Breast epithelium (tissue), 4 donors: ENCODE measurements around the gene CHCHD5. TPM values are rescaled to one million over a fixed set of nuclear protein-coding genes. Genes with fewer than 3 reads are reported as not detected.

Source experiments
- DNase-seq, 2 donors: peaks; one replicate each; pipeline ENCODE4 v3.0.0-alpha.2; 2019; ENCODE audit warnings: low spot score in 2 of 2
- H3K27ac ChIP-seq, 2 donors: fragments of 200-600 bp; sonication (generic) in 1 of 2; one replicate each; pipeline ENCODE4 v1.5.1; 2016 to 2019; ENCODE audit warnings: mild to moderate bottlenecking in 1 of 2
- H3K27me3 ChIP-seq, 2 donors: fragments of 200-600 bp; sonication (generic) in 1 of 2; one replicate each; pipeline versions ENCODE4 v1.5.1 to v1.6.0; 2017 to 2019; ENCODE audit warnings: control low read depth in 1 of 2, mild to moderate bottlenecking in 1 of 2
- H3K36me3 ChIP-seq: fragments of 200-600 bp; one replicate; pipeline ENCODE4 v1.5.1; 2019
- H3K4me1 ChIP-seq, 2 donors: fragments of 200-600 bp; sonication (generic); one replicate each; pipeline ENCODE4 v1.5.1; 2016 to 2019; ENCODE audit warnings: control low read depth in 1 of 2
- H3K4me3 ChIP-seq, 3 donors: fragments of 200-600 bp; sonication (generic); 1 replicate in 2 of 3; 2 replicates in 1 of 3; pipeline ENCODE4 v1.5.1; 2016 to 2019; ENCODE audit warnings: mild to moderate bottlenecking in 3 of 3, moderate library complexity in 2 of 3
- H3K9me3 ChIP-seq, 2 donors: fragments of 200-600 bp; sonication (generic) in 1 of 2; one replicate each; pipeline ENCODE4 v1.5.1; 2016 to 2019; ENCODE audit warnings: control low read depth in 1 of 2
- POLR2A ChIP-seq: fragments of 450-650 bp; IDR thresholded peaks from one replicate; pipeline ENCODE4 v1.6.1; 2016; ENCODE audit warnings: antibody characterized with exemption, mild to moderate bottlenecking, moderate library complexity
- POLR2AphosphoS5 ChIP-seq, 3 donors: sonication (generic); formaldehyde crosslinking; IDR thresholded peaks; one replicate each; pipeline ENCODE4 v1.6.1; 2017; ENCODE audit warnings: antibody characterized with exemption in 3 of 3
- intact Hi-C: fragments of 100-400 bp; cut with DNase I; formaldehyde crosslinking; loops from one replicate; pipeline ENCODE4 v1.15.1; 2023; ENCODE audit warnings: low total_unique reads
- total RNA-seq, 3 donors: library from RNA; depleted of rRNA; stranded (reverse); fragments of >200 nt; gene quantifications; one replicate each; pipeline ENCODE4 v1.1.0, GENCODE V29; 2016
- TF ChIP-seq, protein P1 (sequence below), 3 donors: fragments of 450-650 bp; IDR thresholded peaks; one replicate each; pipeline ENCODE4 v1.5.1; 2016 to 2017; ENCODE audit warnings: antibody characterized with exemption in 3 of 3, mild to moderate bottlenecking in 3 of 3, moderate library complexity in 3 of 3

The CHCHD5 gene
- total RNA-seq, 3 donors from 2014 or later: 19.0 to 20.2 (median 19.5) TPM

DNA sequence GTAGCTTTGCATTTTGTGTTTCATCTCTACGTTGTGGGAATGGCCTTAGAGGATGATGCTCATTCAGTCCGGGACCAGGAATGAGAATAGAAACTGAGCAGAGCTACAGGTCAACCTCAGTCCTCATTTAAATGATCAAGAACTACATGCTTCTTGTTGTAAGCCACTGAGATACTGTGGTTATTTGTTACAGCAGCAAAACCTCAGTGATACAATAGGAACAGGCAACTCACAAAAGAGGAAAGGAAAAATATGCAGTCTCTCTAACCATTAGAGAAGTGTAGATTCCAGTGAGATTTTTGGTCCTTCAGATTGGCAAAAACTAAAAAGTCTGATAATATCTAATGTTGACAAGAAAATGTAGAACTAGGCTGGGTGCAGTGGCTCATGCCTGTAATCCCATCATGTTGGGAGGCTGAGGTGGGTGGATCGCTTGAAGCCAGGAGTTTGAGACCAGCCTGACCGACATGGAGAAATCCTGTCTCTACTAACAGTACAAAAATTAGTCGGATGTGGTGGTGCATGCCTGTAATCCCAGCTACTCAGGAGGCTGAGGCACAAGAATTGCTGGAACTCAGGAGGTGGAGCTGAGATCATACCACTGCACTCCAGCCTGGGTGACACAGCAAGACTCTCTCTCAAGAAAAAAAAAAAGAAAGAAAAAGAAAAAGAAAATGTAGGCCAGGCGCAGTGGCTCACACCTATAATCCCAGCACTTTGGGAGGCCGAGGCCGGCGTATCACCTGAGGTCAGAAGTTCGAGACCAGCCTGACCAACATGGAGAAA lies 13.3 kb downstream of the CHCHD5 start:
- no peaks in the 10 kb centered on the region for H3K4me1 ChIP-seq
- H3K27me3 ChIP-seq: no peaks in the 10 kb centered on the region
- TF ChIP-seq, protein P1, sequence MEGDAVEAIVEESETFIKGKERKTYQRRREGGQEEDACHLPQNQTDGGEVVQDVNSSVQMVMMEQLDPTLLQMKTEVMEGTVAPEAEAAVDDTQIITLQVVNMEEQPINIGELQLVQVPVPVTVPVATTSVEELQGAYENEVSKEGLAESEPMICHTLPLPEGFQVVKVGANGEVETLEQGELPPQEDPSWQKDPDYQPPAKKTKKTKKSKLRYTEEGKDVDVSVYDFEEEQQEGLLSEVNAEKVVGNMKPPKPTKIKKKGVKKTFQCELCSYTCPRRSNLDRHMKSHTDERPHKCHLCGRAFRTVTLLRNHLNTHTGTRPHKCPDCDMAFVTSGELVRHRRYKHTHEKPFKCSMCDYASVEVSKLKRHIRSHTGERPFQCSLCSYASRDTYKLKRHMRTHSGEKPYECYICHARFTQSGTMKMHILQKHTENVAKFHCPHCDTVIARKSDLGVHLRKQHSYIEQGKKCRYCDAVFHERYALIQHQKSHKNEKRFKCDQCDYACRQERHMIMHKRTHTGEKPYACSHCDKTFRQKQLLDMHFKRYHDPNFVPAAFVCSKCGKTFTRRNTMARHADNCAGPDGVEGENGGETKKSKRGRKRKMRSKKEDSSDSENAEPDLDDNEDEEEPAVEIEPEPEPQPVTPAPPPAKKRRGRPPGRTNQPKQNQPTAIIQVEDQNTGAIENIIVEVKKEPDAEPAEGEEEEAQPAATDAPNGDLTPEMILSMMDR (IDR thresholded peaks at IDR 0.05): no peak
- DNase-seq: no peak
- no peaks in the 10 kb centered on the region for H3K9me3 ChIP-seq
- H3K36me3 ChIP-seq: no peaks in the 10 kb centered on the region
- intact Hi-C loops: loop anchor here (10.0 kb wide), 1 partner anchor 127 kb away; the partner anchor contains the start of gene NT5DC4
- H3K27ac ChIP-seq: no peak overlapping the region
- H3K4me3 ChIP-seq: no peak overlapping the region

DNA sequence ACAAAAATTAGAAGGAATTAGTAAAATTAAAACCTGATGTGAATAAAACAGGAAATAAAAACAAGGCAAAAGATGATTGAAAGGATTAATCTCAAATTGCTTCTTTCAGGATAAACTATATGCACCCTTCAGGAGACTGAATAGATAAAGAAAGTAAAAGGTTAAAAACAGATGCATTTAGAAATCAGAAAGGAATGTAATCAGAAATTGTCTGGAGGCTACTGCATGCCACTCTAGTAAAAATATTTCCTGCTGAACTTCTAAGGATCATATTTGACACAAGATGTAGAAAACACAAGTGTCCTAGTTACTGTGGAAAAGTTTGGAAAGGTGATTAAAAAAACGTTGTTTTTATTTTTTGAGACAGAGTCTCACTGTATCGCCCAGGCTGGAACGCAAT lies 16.2 kb downstream of the CHCHD5 start:
- Histone ChIP-seq H3K9me3 (no peaks in the 10 kb centered on the region), H3K27me3 (no peaks in the 10 kb centered on the region), H3K4me3 (no peak overlapping the region), H3K4me1 (no peaks in the 10 kb centered on the region), H3K27ac (no peak overlapping the region), H3K36me3 (no peaks in the 10 kb centered on the region)
- DNase-seq: no peak
- TF ChIP-seq POLR2A (no peak), POLR2AphosphoS5 (IDR thresholded peaks at IDR 0.05) (no peak)
- TF ChIP-seq, protein P1 (IDR thresholded peaks at IDR 0.05): no peak
- intact Hi-C loops: no loop called here

DNA sequence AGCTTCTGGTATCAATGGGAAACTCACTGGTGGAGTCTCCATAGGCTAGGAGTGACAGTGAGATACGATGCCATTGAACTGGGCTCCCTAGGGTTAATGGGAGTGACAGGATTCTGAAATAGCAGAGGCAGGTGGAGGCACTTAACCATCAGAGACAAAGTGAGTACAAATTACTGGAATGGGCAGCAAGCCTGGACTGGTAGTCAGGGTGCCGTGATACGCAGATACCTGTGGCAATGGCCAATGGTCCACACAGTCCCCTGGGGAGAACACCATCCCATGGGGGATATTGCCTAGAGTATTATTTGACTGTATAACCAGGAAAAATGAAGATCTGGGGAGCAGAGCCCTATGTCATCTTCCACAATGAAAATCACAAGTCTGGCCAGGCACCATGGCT lies 17.3 kb downstream of the CHCHD5 start:
- TF ChIP-seq, protein P1 (IDR thresholded peaks at IDR 0.05): no peak
- no peak for TF ChIP-seq POLR2A
- TF ChIP-seq POLR2AphosphoS5 (IDR thresholded peaks at IDR 0.05): no peak
- no peaks in the 10 kb centered on the region for H3K36me3 ChIP-seq
- no peaks in the 10 kb centered on the region for H3K4me1 ChIP-seq
- H3K27ac ChIP-seq: no peak overlapping the region
- no peaks in the 10 kb centered on the region for H3K9me3 ChIP-seq
- intact Hi-C loops: no loop called here
- H3K4me3 ChIP-seq: no peak overlapping the region
- DNase-seq: no peak
- no peaks in the 10 kb centered on the region for H3K27me3 ChIP-seq

DNA sequence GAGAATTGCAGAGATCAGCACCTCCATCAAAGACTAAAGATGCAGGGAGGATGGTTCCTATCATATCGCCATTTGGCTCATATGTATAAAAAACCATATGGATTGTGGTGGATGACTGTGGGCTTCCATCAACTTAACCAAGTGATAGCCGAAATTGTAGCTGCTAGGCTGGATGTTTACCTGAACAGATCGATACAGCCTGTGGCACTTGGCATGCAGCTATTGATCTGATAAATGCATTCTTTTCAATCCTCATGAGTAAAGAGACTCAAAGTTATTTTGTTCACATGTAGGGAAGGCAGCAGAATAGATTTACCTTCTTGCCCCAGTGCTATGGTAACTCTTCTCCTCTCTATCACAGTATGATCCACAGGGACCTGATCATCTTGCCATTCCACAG lies 18.5 kb downstream of the CHCHD5 start:
- H3K27ac ChIP-seq: no peak overlapping the region
- H3K36me3 ChIP-seq: no peaks in the 10 kb centered on the region
- intact Hi-C loops: no loop called here
- no peaks in the 10 kb centered on the region for H3K9me3 ChIP-seq
- DNase-seq: no peak
- H3K27me3 ChIP-seq: no peaks in the 10 kb centered on the region
- TF ChIP-seq, protein P1 (IDR thresholded peaks at IDR 0.05): no peak
- TF ChIP-seq POLR2A: no peak
- TF ChIP-seq POLR2AphosphoS5 (IDR thresholded peaks at IDR 0.05): no peak
- H3K4me3 ChIP-seq: no peak overlapping the region
- H3K4me1 ChIP-seq: no peaks in the 10 kb centered on the region

DNA sequence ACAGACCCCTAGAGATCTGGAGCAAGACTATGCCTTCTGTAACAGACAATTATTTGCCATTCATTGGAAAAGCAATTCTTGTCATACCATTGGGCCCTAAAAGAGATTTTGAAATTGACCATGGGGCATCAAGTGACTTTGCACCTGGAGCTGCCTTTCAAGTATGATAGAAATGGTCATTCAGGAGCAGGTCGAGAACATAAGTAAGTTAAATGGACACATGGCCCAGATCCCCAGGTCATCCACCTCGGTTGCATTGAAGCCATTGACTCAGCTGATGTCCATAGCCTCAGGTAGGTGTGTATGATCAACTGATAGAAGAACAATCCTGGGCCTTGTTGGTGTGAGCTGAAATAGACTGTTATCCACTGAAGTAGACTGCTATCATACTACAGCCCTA lies 19.3 kb downstream of the CHCHD5 start:
- Histone ChIP-seq H3K4me3 (no peak overlapping the region), H3K27me3 (no peaks in the 10 kb centered on the region), H3K4me1 (no peaks in the 10 kb centered on the region), H3K9me3 (no peaks in the 10 kb centered on the region), H3K36me3 (no peaks in the 10 kb centered on the region), H3K27ac (no peak overlapping the region)
- TF ChIP-seq POLR2A (no peak), POLR2AphosphoS5 (IDR thresholded peaks at IDR 0.05) (no peak)
- TF ChIP-seq, protein P1 (IDR thresholded peaks at IDR 0.05): no peak
- DNase-seq: no peak
- intact Hi-C loops: no loop called here
